M059J (cell line): ENCODE data around the gene CTTNBP2NL. TPM values are rescaled to one million over a fixed set of nuclear protein-coding genes. Genes with fewer than 3 reads are reported as not detected.
"Not testable (repeated sequence)": the region's sequence is repeated elsewhere in the genome, so short reads cannot be mapped to it uniquely, and the experiment has no call there.

ENCODE experiments used
- DNase-seq: peaks from one replicate; pipeline ENCODE4 v3.0.0-alpha.2; 2012; ENCODE audit warnings: low read depth
- total RNA-seq: library from RNA; depleted of rRNA; stranded (reverse); fragments of >200 nt; shearing (Covaris generic); gene quantifications from 2 replicates; pipeline ENCODE4 v1.2.3, GENCODE V29; 2014

Gene CTTNBP2NL
- total RNA-seq, 1 experiment from 2014 or later: 17.2 TPM

GRCh38 chr1:112418099-112418892, 22.3 kb downstream of the CTTNBP2NL start:
- no peak for DNase-seq

- no peak for DNase-seq
Measured at GRCh38 chr1:112423207-112423606, 27.2 kb downstream of the CTTNBP2NL start.

DNA sequence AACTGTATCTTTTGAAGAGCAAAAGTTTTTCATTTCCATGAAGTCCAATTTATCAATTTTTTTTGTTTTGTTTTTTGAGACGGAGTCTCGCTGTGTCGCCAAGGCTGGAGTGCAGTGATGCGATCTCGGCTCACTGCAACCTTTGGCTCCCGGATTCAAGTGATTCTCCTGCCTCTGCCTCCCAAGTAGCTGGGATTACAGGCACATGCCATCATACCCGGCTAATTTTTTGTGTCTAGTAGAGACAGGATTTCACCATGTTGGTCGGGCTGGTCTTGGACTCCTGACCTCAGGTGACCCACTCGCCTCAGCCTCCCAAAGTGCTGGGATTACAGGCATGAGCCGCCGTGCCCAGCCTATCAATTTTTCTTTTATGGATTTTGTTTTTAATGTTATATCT, 27.7 kb downstream of the CTTNBP2NL start:
- DNase-seq: not testable (repeated sequence)

- DNase-seq: no peak
Measured at GRCh38 chr1:112429749-112430148, 33.7 kb downstream of the CTTNBP2NL start.

DNA sequence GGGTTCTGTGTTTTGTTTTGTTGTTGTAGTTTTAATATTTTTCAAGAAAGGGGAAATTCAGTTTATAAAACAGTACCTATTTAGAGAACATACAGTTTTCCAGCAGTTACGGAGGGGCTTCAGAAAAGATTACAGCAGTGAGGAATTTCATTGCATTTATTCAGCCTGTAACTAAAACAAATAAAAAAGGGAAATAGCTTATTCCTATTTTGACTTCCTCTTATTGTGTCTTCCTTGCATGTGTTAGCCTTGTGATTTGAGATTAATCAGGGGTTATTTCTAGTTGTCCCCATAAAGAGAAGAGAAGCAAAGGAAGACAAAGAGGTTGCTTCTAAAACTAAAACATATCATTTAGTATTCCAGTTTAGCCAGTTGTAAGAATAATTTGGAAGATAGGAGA, 35.0 kb downstream of the CTTNBP2NL start:
- no peak for DNase-seq

GRCh38 chr1:112435448-112435847, 39.4 kb downstream of the CTTNBP2NL start:
- DNase-seq: no peak

GRCh38 chr1:112436384-112437156, 40.6 kb downstream of the CTTNBP2NL start:
- no peak for DNase-seq

DNA sequence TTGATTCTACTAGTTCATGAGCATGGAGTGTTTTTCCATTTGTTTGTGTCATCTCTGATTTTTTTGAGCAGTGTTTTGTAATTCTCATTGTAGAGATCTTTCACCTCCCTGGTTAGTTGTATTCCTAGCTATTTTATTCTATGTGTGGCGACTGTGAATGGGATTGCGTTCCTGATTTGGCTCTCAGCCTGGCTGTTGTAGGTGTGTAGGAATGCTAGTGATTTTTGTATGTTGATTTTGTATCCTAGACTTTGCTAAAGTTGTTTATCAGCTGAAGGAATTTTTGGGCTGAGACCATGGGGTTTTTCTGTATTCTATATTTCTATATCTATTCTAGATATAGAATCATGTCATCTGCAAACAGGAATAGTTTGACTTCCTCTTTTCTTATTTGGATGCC, 42.1 kb downstream of the CTTNBP2NL start:
- DNase-seq: not testable (repeated sequence)

- DNase-seq: no peak
Measured at GRCh38 chr1:112439592-112439991, 43.6 kb downstream of the CTTNBP2NL start.

DNA sequence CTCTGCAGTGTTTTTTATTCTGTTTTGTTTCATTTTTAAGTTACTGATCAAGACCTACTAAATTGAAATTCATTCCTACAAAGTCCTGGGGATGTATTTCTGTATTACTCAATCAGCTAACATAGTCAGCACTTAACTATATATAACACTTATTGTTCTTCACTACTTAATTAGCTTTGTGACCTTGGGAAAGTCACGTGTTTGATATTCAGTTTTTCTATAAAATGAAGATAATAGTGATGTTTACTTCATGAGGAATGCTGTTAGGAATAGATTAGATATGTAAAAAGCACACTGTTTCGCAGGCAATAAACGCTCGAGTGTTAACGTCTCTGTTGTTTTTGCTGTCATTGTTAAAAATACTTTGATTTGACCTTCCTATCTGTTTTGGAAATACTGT, 44.6 kb downstream of the CTTNBP2NL start:
- no peak for DNase-seq

- DNase-seq: peak; percentile 57
Measured at GRCh38 chr1:112444269-112444668, 48.3 kb downstream of the CTTNBP2NL start.

- peak; percentile 3 for DNase-seq
Measured at GRCh38 chr1:112445596-112445995, 49.6 kb downstream of the CTTNBP2NL start.

- peak; percentile 3 for DNase-seq
Measured at GRCh38 chr1:112446411-112446810, 50.4 kb downstream of the CTTNBP2NL start.

DNA sequence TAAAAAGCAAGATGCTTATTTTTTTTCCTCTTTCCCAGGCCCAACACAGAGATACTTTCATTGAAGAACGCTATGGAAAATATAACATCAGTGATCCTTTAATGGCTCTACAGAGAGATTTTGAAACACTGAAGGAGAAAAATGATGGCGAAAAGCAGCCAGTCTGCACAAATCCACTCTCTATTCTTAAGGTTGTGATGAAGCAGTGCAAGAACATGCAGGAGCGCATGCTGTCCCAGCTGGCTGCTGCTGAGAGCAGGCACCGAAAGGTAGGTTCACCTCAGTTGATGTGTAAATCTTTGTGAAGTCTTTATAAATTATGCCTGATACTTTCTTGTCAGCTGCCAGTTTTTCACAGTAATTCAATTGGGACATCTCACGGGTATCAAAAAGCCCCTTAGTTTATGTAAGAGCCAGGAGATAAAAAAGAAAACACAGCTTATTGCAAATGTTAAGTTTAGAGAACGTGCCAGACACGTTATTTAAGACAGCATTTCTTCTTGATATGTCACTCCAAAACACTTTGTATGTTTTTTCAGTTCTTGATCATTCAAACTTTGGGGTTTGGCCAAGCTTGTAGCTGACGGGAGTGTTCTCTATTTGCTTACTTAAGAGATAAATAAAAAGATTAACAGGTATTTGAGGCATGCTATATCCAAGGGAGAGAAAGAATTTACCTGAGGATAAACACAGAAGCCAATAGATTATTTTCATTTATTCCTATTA, 53.1 kb downstream of the CTTNBP2NL start:
- no peak for DNase-seq

DNA sequence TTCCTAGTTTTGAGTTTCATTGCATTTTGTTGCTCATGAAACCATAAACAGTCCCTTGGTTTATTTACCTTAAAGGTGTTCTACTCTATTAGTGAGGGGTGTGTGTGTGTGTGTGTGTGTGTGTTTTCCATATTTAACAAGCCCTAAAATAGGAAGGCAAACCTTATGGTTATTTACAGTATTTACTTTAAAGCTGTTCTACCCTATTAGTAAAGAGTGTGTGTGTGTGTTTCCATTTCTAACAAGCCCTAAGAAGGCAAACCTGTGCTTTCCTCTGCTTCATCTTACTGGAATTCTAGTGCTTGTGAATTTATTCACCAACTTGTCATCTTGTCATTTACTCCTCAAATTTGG, 53.6 kb downstream of the CTTNBP2NL start:
- DNase-seq: no peak

DNA sequence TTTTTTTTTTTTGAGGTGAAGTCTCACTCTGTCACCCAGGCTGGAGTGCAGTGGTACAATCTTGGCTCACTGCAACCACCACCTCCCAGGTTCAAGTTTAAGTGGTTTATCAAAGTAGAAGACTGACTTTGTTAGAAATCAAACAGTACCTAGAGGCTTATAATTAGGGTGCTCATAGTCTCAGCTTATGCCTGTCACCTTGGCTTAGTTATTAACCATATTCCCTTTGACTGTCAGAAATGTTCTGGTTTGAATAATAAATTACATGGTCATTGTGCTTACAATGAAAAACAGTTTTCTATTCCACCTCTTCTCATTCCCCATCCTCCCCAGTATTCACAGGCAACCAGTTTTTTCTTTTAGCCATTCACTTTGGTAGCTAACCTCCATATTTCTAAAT, 54.8 kb downstream of the CTTNBP2NL start:
- DNase-seq: no peak

DNA sequence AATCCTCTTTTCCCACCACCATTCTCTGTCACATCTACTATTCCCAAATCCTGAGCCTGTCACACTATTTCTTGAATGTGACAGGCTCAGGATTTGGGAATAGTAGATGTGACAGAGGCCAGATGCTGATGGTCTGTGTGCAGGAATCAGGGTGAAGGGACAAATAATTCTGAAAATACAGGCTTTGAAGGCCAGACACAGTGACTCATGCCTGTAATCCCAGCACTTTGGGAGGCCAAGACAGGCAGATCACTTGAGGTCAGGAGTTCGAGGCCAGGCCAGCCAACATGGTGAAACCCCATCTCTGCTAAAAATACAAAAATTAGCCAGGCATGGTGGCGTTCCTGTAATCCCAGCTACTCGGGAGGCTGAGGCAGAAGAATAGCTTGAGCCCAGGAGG, 55.3 kb downstream of the CTTNBP2NL start:
- DNase-seq: peak; percentile 35

GRCh38 chr1:112453876-112454275, 57.9 kb downstream of the CTTNBP2NL start:
- DNase-seq: no peak

- no peak for DNase-seq
Measured at GRCh38 chr1:112454316-112454715, 58.3 kb downstream of the CTTNBP2NL start.

GRCh38 chr1:112457241-112457640, 61.2 kb downstream of the CTTNBP2NL start:
- DNase-seq: no peak

DNA sequence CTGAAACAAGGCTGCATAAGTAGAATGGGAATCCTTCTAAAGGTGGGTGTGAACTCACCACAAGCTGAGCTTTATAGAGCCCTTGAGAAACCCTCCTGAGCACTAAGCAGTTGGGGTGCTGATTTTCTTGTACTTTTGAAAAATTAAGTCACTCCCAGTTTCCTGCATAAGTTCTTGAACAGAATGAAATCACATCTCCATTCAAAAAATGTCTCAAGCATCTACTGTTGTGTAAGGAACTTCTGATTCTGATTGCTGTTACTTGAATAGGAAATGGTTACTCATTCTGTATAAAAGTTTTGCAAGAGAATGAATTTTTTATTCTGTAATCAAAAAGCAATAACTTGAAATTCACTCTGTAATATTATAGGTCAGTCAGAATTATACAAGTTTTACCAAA, 61.9 kb downstream of the CTTNBP2NL start:
- DNase-seq: no peak

- no peak for DNase-seq
Measured at GRCh38 chr1:112458756-112459155, 62.7 kb downstream of the CTTNBP2NL start.

DNA sequence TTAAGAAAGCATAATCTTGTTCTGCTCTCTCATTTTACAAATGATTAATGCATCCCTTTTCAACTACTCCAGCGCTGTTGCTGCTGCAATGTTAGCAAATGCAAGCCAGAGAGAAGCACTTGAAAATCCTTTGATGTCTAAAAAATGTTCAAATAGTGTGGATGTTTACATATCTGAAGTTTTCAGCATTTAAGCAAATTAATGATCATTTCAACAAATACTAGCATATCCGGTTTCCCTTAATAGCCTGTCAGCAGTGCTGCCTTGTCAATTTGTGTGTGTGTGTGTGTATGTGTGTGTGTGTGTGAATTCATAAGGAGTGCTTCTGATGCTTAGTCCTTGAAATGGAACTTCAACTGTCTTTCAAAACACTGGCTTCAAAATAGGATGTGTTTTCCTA, 64.6 kb downstream of the CTTNBP2NL start:
- DNase-seq: no peak
